NCI-H510A (cell line): ENCODE data around the gene PLK5.
A peak's percentile ranks its signal among the peaks of the same experiment; 100 is the strongest.
"Not testable (repeated sequence)": the region's sequence is repeated elsewhere in the genome, so short reads cannot be mapped to it uniquely, and the experiment has no call there.

Experiments
- DNase-seq: peaks from one replicate; lab custom pipeline; 2025; lab: John Stamatoyannopoulos, UW

Gene PLK5

GRCh38 chr19:1507763-1508506 lies 15.9 kb upstream of the PLK5 start:
- peak; percentile 20 for DNase-seq

- DNase-seq = no peak
These were observed 15.4 kb upstream of the PLK5 start for GRCh38 chr19:1508507-1508856.

GRCh38 chr19:1509602-1510441 lies 14.1 kb upstream of the PLK5 start:
- no peak for DNase-seq

GRCh38 chr19:1510442-1510806 lies 13.5 kb upstream of the PLK5 start:
- no peak for DNase-seq

GRCh38 chr19:1510807-1511206 lies 13.1 kb upstream of the PLK5 start:
- DNase-seq = no peak

- DNase-seq = no peak
These were observed 12.3 kb upstream of the PLK5 start for GRCh38 chr19:1511318-1512317.

GRCh38 chr19:1512671-1513498 lies 11.0 kb upstream of the PLK5 start, which contains the start of gene ADAMTSL5:
TSS of gene ADAMTSL5 (minus strand) at chr19:1513019. CDS start at chr19:1510943, 2,076 bp downstream.
- DNase-seq = no peak

- no peak for DNase-seq
These were observed 10.2 kb upstream of the PLK5 start for GRCh38 chr19:1513499-1514294.

- no peak for DNase-seq
These were observed 9.6 kb upstream of the PLK5 start for GRCh38 chr19:1514295-1514661.

- no peak for DNase-seq
These were observed 8.7 kb upstream of the PLK5 start for GRCh38 chr19:1514986-1515721.

GRCh38 chr19:1516395-1516753 lies 7.5 kb upstream of the PLK5 start:
- DNase-seq = no peak

- no peak for DNase-seq
These were observed 5.4 kb upstream of the PLK5 start for GRCh38 chr19:1518471-1518870.

- DNase-seq = not testable (repeated sequence)
These were observed 4.1 kb upstream of the PLK5 start for GRCh38 chr19:1519802-1520201.

- no peak for DNase-seq
These were observed 3.6 kb upstream of the PLK5 start for GRCh38 chr19:1520203-1520780.

- DNase-seq = no peak
These were observed 2.2 kb upstream of the PLK5 start for GRCh38 chr19:1521636-1522035.

- DNase-seq = no peak
These were observed 1.8 kb upstream of the PLK5 start for GRCh38 chr19:1522061-1522460.

- no peak for DNase-seq
These were observed 1.0 kb upstream of the PLK5 start for GRCh38 chr19:1522838-1523237.

- no peak for DNase-seq
These were observed 552 bp downstream of the PLK5 start for GRCh38 chr19:1524287-1524971.

- no peak for DNase-seq
These were observed 1.1 kb downstream of the PLK5 start for GRCh38 chr19:1524972-1525325.
